Right lobe of liver (tissue), 4 donors: ENCODE data around the gene LEKR1.

Source experiments
- POLR2A ChIP-seq: fragments of 450-650 bp; IDR thresholded peaks from one replicate; pipeline ENCODE4 v1.6.1; 2017; ENCODE audit warnings: antibody characterized with exemption, mild to moderate bottlenecking
- TF ChIP-seq, protein P1 (sequence below), 4 donors: fragments of 200-600 bp in 3 of 4; fragments of 450-650 bp in 1 of 4; IDR thresholded peaks; one replicate each; pipeline versions ENCODE4 v1.5.1 to v1.8.0; 2016 to 2022; ENCODE audit warnings: antibody characterized with exemption in 4 of 4, mild to moderate bottlenecking in 2 of 4
- donor health status: DM: no; HTN: no; CAD: no.
- donor health status: DM: no; HTN: no; CAD: no.
- donor health status: DM: no; HTN: yes; CAD: no.

- TF ChIP-seq, protein P1, sequence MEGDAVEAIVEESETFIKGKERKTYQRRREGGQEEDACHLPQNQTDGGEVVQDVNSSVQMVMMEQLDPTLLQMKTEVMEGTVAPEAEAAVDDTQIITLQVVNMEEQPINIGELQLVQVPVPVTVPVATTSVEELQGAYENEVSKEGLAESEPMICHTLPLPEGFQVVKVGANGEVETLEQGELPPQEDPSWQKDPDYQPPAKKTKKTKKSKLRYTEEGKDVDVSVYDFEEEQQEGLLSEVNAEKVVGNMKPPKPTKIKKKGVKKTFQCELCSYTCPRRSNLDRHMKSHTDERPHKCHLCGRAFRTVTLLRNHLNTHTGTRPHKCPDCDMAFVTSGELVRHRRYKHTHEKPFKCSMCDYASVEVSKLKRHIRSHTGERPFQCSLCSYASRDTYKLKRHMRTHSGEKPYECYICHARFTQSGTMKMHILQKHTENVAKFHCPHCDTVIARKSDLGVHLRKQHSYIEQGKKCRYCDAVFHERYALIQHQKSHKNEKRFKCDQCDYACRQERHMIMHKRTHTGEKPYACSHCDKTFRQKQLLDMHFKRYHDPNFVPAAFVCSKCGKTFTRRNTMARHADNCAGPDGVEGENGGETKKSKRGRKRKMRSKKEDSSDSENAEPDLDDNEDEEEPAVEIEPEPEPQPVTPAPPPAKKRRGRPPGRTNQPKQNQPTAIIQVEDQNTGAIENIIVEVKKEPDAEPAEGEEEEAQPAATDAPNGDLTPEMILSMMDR (IDR thresholded peaks at IDR 0.05): no peak
- TF ChIP-seq POLR2A: no peak
Observed at GRCh38 chr3:157042226-157042625, 216.1 kb downstream of the LEKR1 start.
